GM23338 (cell line): ENCODE results near the gene ANKRD36B.
"Not testable (repeated sequence)": the region's sequence is repeated elsewhere in the genome, so short reads cannot be mapped to it uniquely, and the experiment has no call there.

Source experiments
- CREB1 ChIP-seq: fragments of 250-450 bp; sonication (Bioruptor Pico); IDR thresholded peaks from 2 replicates; pipeline ENCODE4 v1.5.0; 2020; ENCODE audit warnings: low read depth, mild to moderate bottlenecking, moderate library complexity
- EZH2 ChIP-seq: fragments of 200-600 bp; sonication (generic); IDR thresholded peaks from one replicate; pipeline ENCODE4 v1.8.0; 2017; ENCODE audit warnings: antibody characterized with exemption, mild to moderate bottlenecking, low read depth; ENCODE audit not compliant: unreplicated experiment
- EZH2phosphoT487 ChIP-seq: fragments of 200-600 bp; sonication (generic); IDR thresholded peaks from one replicate; pipeline ENCODE4 v1.8.1; 2018; ENCODE audit warnings: antibody characterized with exemption; ENCODE audit not compliant: unreplicated experiment
- POLR2AphosphoS5 ChIP-seq: IDR thresholded peaks from 2 replicates; pipeline ENCODE4 v1.6.1; 2016; ENCODE audit warnings: antibody characterized with exemption, low read depth
- REST ChIP-seq: IDR thresholded peaks from one replicate; pipeline ENCODE4 v1.6.1; 2018; ENCODE audit warnings: antibody characterized with exemption; ENCODE audit not compliant: unreplicated experiment
- TF ChIP-seq, protein P1 (sequence below), 2 experiments: fragments of 200-600 bp in 1 of 2; sonication (generic) in 1 of 2; conservative IDR thresholded peaks; 2 replicates each; pipeline versions ENCODE4 v1.5.1 to v1.6.1; 2016 to 2017; ENCODE audit warnings: antibody characterized with exemption in 2 of 2, low read depth in 2 of 2, mild to moderate bottlenecking in 2 of 2, moderate library complexity in 1 of 2

DNA sequence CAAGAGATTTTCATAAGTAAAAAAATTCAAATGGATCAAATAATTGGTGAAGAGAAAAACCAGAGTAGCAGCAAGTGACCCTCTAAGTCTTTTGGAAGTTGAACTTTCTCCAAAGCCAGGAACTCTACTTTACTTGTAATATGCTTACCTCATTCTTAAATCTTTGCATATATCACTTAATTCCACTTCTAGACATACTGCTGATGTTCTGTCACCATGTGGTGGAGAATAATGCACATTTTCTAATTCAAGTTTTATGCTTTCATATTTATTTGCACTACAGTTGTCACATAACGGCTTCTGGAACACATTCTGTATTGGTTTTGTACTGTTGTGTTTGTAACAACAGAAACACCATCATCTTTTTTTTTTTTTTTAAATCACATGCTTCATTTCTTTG lies 65.9 kb downstream of the ANKRD36B start:
- TF ChIP-seq EZH2; POLR2AphosphoS5; REST; EZH2phosphoT487; CREB1 (CRISPR knock-in tag): not testable (repeated sequence)
- TF ChIP-seq, protein P1, sequence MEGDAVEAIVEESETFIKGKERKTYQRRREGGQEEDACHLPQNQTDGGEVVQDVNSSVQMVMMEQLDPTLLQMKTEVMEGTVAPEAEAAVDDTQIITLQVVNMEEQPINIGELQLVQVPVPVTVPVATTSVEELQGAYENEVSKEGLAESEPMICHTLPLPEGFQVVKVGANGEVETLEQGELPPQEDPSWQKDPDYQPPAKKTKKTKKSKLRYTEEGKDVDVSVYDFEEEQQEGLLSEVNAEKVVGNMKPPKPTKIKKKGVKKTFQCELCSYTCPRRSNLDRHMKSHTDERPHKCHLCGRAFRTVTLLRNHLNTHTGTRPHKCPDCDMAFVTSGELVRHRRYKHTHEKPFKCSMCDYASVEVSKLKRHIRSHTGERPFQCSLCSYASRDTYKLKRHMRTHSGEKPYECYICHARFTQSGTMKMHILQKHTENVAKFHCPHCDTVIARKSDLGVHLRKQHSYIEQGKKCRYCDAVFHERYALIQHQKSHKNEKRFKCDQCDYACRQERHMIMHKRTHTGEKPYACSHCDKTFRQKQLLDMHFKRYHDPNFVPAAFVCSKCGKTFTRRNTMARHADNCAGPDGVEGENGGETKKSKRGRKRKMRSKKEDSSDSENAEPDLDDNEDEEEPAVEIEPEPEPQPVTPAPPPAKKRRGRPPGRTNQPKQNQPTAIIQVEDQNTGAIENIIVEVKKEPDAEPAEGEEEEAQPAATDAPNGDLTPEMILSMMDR (conservative IDR thresholded peaks at IDR 0.05; ENCODE audit: low read depth in 2 of 2) = not testable (repeated sequence)
